LHCN-M2 (cell line): Measurements from ENCODE around the gene ENO2. TPM values are rescaled to one million over a fixed set of nuclear protein-coding genes. Genes with fewer than 3 reads are reported as not detected.

ENCODE experiments used
- DNase-seq: peaks from one replicate; pipeline ENCODE4 v3.0.0-alpha.2; 2012; ENCODE audit warnings: low read depth
- total RNA-seq: library from RNA; depleted of rRNA; stranded (reverse); fragments of >200 nt; gene quantifications from 2 replicates; pipeline ENCODE4 v1.2.3, GENCODE V29; 2014

The ENO2 gene
- total RNA-seq, 1 experiment from 2014 or later, result 22.7 TPM

GRCh38 chr12:6912164-6912935 lies 2.0 kb upstream of the ENO2 start:
- no peak for DNase-seq

DNA sequence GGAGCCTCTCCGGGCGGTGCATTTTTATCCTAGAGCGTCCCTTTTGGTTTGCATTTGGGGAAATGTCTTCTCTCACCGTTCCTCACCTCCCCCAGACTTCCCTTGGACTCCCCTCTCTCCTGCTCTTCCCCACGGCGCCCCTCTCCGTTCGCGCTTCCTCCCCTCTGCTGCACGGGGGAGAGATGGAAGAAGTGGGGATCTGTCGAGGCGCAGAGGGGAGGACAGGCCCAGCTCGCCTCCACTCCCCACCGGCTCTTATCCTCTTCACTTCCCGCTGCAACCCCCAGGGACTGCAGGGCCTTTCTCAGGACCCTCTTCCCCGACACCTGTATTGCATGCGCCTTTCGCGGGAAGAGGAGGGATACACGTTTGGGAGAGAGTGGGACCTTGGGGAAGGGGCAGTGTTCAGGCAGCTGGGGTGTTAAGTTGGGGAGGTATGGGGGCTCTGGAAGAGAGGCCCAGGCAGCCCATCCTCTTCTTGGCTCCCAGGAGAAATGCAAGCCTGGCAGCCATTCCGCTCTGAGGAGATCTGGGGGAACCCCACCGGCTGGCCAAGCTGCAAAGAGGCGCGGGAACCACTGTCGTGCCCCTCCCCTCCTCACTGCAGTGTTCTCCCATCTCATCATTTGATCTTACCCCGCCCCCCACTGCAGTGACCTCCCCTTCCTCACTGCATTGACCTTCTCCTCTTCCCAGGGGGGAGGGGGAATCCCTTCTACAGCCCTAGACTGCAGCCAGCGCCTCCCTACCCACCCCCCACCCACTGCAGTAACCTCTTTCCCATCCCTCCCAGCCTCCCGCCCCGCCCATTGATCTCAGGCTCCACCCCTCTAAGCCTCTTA lies 788 bp downstream of the ENO2 start:
- no peak for DNase-seq

- no peak for DNase-seq
Measured at GRCh38 chr12:6915789-6916285, 1.5 kb downstream of the ENO2 start.

- DNase-seq, result no peak
Measured at GRCh38 chr12:6916426-6917200, 2.2 kb downstream of the ENO2 start.

DNA sequence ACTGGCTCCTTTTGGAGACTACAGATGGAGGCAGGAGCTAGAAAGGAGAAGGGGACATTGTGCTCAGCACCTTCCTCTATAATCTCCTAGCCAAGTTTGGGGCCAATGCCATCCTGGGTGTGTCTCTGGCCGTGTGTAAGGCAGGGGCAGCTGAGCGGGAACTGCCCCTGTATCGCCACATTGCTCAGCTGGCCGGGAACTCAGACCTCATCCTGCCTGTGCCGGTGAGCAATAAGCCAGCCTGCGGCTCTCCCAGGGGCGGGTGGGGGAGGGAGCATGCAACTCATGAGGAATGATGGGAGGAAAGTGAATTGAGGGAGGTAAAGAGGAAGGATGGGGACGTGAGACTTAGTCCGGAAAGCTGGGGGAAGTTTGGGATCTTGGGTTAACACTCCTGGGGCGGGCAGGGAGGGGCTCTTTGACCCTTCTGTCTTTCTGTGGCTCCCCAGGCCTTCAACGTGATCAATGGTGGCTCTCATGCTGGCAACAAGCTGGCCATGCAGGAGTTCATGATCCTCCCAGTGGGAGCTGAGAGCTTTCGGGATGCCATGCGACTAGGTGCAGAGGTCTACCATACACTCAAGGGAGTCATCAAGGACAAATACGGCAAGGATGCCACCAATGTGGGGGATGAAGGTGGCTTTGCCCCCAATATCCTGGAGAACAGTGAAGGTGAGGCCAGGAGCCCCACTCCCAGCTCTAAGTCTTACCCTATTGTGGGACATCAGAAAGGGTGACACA lies 3.3 kb downstream of the ENO2 start:
- DNase-seq, result peak; percentile 49

GRCh38 chr12:6919588-6919987 lies 5.2 kb downstream of the ENO2 start:
- no peak for DNase-seq

DNA sequence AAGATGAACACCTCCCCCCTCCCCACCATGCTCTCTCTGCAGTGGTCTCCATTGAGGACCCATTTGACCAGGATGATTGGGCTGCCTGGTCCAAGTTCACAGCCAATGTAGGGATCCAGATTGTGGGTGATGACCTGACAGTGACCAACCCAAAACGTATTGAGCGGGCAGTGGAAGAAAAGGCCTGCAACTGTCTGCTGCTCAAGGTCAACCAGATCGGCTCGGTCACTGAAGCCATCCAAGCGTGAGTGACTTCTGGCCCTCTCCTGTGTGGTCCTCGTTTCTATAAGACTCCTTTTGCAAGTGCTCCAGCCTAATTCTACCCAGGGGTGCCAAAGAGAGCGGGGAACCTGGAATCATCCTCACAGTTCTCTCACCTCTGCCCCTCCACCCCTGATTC lies 7.2 kb downstream of the ENO2 start:
- no peak for DNase-seq

- DNase-seq, result no peak
Measured at GRCh38 chr12:6921996-6922946, 7.9 kb downstream of the ENO2 start.

GRCh38 chr12:6923003-6923732 lies 8.8 kb downstream of the ENO2 start:
- DNase-seq, result no peak

GRCh38 chr12:6923851-6924250 lies 9.5 kb downstream of the ENO2 start:
- no peak for DNase-seq

DNA sequence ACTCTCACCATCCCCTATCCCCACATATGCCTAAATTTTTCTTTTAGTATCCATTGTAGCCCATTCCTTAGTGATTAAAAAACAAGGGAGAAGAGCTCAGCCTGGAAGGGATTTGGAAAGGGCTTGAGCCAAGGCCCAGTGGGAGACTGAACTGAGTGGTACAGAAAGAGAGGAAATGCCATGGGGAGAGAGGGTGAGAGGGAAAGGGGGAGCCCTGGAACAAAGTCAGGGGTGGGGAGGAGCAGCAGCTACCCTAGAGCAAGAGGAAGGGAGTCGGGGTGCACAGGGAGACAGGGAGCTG lies 10.8 kb downstream of the ENO2 start:
- no peak for DNase-seq

- DNase-seq, result peak; percentile 91
Measured at GRCh38 chr12:6925540-6926279, 11.3 kb downstream of the ENO2 start.

DNA sequence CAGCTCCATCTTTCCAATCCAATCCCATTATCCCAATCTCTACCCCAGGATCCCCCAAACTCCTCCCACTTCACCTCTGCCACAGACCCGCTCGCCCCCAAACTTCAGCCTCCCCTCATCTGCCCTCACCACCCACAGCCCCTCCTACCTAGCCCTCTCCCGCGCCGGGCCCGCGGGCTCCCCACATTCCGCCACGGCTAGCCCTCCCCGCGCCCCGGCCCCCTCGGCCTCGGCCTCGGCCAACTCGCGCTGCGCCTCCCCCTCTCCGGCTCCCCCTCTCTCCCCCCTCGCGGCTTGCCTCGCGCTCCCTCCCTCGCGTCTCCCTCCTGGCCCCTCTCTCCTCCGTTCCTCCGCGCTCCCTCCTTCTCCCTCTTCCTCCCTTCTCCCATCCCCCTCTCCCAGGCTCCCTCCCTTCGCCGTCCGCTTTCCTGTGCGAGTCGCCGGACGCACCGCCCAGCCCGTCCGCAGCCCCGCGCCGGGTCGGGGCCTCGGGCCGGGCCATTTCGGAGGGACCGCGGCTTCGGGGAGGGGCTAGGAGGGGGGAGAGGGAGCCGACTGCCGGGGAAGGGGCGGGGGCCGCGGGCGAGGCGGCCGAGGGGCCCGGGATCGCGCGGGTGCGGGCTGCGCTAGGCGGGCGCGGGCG lies 13.1 kb downstream of the ENO2 start, which contains the start of gene ATN1:
TSS of gene ATN1 (plus strand) at position 581 of the 643 bp plus-strand sequence. CDS start 6,043 bp downstream, outside the sequence.
- peak; percentile 73 for DNase-seq

DNA sequence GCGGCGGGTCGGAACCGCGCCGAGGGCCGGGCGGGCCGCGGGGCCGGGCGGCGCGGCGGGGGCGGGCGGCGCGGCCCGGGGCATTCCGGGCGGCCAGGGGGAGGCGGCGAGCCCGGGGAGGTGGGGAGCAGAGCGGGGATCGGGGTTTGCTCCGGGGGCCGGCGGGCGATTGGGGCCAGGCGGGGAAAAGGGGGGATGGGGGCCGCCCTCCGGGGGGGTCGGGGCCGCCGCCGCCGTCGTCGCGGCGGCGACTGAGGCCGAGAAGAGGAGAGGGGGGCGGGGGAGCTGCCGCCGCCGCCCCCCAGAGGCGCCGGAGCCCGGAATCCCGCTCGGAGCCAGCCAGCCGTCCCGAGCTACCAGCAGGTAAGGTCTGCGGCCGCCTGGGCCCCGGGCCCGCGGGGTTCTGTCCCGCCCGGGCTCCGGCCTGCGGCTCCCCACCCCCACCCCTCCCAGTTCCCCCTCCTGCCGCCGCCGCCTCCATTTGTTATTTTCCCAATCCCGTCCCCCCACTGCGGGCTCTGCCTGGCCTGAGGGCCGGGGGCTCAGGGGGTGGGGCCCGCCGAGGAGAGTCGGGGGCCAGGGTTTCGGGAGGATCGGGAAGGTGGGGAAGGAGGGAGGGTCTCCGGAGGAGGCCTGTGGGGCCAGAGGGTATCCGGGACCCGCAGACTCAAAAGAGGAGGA lies 13.8 kb downstream of the ENO2 start:
- DNase-seq, result no peak

DNA sequence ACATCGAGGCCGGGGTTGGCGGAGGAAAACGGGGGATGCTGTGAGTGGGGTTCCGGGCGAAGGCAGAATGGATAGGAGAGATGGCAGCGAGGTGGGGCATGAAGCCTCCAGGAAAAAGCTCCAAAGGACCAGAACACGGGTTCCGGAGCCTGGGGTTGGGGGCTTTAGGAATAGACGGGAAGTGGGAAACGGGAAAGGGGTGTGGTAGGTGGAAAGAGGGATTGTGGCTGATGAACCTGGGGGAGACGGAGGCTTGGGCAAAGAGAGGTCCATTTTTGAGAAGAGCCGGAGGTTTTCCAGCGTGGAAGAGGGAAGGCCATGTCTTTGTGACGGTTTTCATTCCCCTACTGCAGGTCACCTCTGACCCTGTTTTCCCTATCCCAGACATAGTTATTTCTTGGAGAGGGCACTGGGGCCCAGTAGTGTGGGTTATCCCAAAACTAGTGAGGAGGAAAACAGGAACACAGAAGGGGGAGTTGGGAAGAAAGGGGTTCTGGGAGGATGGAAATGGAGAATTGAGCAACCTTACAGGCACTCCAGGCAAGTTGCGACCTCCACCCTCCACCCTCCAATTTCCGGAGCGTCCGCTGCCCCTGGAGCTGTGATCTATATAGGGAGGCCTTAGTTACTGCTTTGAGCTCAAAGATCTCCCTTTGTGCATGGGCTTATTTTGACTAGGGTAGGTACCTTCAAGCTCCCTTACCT lies 14.5 kb downstream of the ENO2 start:
- no peak for DNase-seq

DNA sequence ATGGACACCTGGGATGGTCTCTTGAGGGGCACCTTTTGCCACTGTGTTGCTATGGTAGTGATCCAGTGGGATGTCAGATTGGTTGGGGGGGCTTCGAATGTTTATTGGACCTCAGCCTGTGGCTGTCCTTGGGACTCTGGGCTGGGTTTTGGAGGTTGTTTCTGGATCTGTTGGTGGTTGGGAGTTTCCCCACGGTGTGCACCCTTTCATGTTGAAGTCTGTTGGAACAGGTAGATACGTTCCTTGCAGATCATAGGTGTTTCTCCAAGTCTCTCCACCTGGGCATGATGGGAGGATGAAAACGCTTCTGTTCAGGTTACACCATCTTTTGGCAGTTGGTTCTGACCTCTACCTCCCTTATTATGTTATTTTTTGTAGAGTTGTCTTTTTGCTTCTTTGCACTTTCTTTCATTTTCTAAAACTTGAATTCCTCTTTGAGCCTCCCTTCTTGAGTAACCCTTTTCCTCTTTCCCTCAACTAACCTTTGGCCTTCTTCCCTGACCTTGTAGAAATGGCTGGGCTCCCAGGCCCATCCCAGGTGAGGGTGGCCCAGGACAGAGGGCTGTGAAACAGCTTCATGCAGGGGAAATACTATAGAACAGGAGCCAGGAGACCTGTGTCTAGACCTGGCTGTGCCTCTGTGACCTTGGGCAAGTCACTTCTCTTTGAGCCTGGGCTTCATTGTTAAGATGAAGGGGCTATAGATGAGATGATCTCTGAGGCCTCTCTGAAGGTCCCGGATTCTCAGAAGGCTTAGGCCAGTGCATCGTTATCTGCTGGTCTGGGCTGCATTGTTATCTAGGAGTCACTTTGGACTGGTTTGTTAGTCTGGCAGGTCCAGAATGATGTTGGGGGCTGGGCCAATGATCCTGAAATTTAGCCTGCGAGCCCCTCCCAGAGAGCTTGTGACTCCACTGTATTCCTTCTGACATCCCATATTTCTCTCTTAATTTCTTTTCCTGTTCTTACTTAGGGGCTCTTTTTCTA lies 15.4 kb downstream of the ENO2 start:
- DNase-seq, result no peak
